ENCODE measurements around the gene TTC31. TPM values are rescaled to one million over a fixed set of nuclear protein-coding genes. Genes with fewer than 3 reads are reported as not detected.

TTC31 gene
- total RNA-seq, 4 donors from 2014 or later, result 18.4 to 26.1 (median 21.9) TPM

GRCh38 chr2:74537140-74537539 lies 54.3 kb downstream of the TTC31 start:
- TF ChIP-seq CTCF (IDR thresholded peaks at IDR 0.05), result no peak
- no peak for TF ChIP-seq POLR2A (IDR thresholded peaks at IDR 0.05)
- WGBS, 2 donors, result 50 to 54% methylated on average over 4 of the region's 4 CpGs
- DNase-seq (ENCODE audit: low spot score in 2 of 2), result no peak
- H3K4me3 ChIP-seq (ENCODE audit: low read depth, poor library complexity, severe bottlenecking), result no peak overlapping the region
- intact Hi-C loops (cut with DNase I; ENCODE audit: low total_unique reads), result no loop called here

- intact Hi-C loops (cut with DNase I; ENCODE audit: low total_unique reads), result no loop called here
- DNase-seq (ENCODE audit: low spot score in 2 of 2), result no peak
- WGBS, 2 donors, result 70 to 77% methylated on average over 7 of the region's 7 CpGs
- TF ChIP-seq CTCF (IDR thresholded peaks at IDR 0.05) (no peak), POLR2A (IDR thresholded peaks at IDR 0.05) (no peak)
- H3K4me3 ChIP-seq (ENCODE audit: low read depth, poor library complexity, severe bottlenecking), result no peak overlapping the region
Measured at GRCh38 chr2:74538881-74539339, 56.0 kb downstream of the TTC31 start.

- intact Hi-C loops (cut with DNase I; ENCODE audit: low total_unique reads), result no loop called here
- no peak for TF ChIP-seq POLR2A (IDR thresholded peaks at IDR 0.05)
- TF ChIP-seq CTCF (IDR thresholded peaks at IDR 0.05), result no peak
- H3K4me3 ChIP-seq (ENCODE audit: low read depth, poor library complexity, severe bottlenecking), result no peak overlapping the region
- 44 to 56% methylated on average over 5 of the region's 5 CpGs for WGBS, 2 donors
- peak; percentile 71 to 92 for DNase-seq (ENCODE audit: low spot score in 2 of 2)
Measured at GRCh38 chr2:74540291-74540690, 57.4 kb downstream of the TTC31 start.

- H3K4me3 ChIP-seq (ENCODE audit: low read depth, poor library complexity, severe bottlenecking), result no peak overlapping the region
- peak in 1 of 2 donors; percentile 21 for DNase-seq (ENCODE audit: low spot score in 2 of 2)
- TF ChIP-seq POLR2A (IDR thresholded peaks at IDR 0.05) (no peak), CTCF (IDR thresholded peaks at IDR 0.05) (no peak)
- WGBS, 2 donors, result 78 to 84% methylated on average over 1 of the region's 1 CpG
- intact Hi-C loops (cut with DNase I; ENCODE audit: low total_unique reads), result no loop called here
Measured at GRCh38 chr2:74542978-74543377, 60.1 kb downstream of the TTC31 start.

Other genes with a start within 250 kb of the TTC31 start
- 1 to 10 TPM; 3.0 to 5.6 (median 3.7) TPM for gene SLC4A5, start 139.7 kb upstream of the TTC31 start, total RNA-seq
- gene DCTN1, start 102.8 kb upstream of the TTC31 start, total RNA-seq, result 100 to 1,000 TPM in 1 of 4 donors, 10 to 100 TPM in 3; 76.5 to 106 (median 95.8) TPM
- gene C2orf81, start 61.5 kb upstream of the TTC31 start, total RNA-seq, result 1 to 10 TPM in 3 of 4 donors, under 1 TPM in 1; 0.34 to 2.4 (median 1.2) TPM
- gene WDR54, start 61.4 kb upstream of the TTC31 start, total RNA-seq, result 10 to 100 TPM in 1 of 4 donors, 1 to 10 TPM in 3; 5.5 to 13.3 (median 8.0) TPM
- gene RTKN, start 41.1 kb upstream of the TTC31 start, total RNA-seq, result 10 to 100 TPM; 44.9 to 71.8 (median 48.3) TPM
- 10 to 100 TPM; 19.3 to 39.6 (median 31.8) TPM for gene INO80B, start 28.0 kb upstream of the TTC31 start, total RNA-seq
- 10 to 100 TPM; 35.9 to 44.9 (median 38.1) TPM for gene WBP1, start 24.6 kb upstream of the TTC31 start, total RNA-seq
- gene MOGS, start 17.7 kb upstream of the TTC31 start, total RNA-seq, result 10 to 100 TPM; 49.5 to 57.4 (median 52.5) TPM
- 10 to 100 TPM; 24.9 to 70.0 (median 29.5) TPM for gene MRPL53, start 10.4 kb upstream of the TTC31 start, total RNA-seq
- gene CCDC142, start 83 bp upstream of the TTC31 start, total RNA-seq, result 10 to 100 TPM; 11.7 to 16.1 (median 13.4) TPM
- 1 to 10 TPM in 1 of 4 donors, under 1 TPM in 1, not detected in 2; 0.55 to 1.2 TPM for gene LBX2, start 16.5 kb downstream of the TTC31 start, total RNA-seq
- gene PCGF1, start 24.6 kb downstream of the TTC31 start, total RNA-seq, result 10 to 100 TPM; 13.3 to 38.4 (median 24.1) TPM
- not detected for gene TLX2, start 31.4 kb downstream of the TTC31 start, total RNA-seq
- gene DQX1, start 43.1 kb downstream of the TTC31 start, total RNA-seq, result 1 to 10 TPM; 1.9 to 8.0 (median 6.2) TPM
- 100 to 1,000 TPM in 3 of 4 donors, 10 to 100 TPM in 1; 94.0 to 116 (median 112) TPM for gene AUP1, start 46.6 kb downstream of the TTC31 start, total RNA-seq
- gene HTRA2, start 46.9 kb downstream of the TTC31 start, total RNA-seq, result 10 to 100 TPM; 22.6 to 28.6 (median 25.2) TPM
- 1 to 10 TPM in 3 of 4 donors, under 1 TPM in 1; 0.17 to 2.5 (median 1.4) TPM for gene LOXL3, start 70.9 kb downstream of the TTC31 start, total RNA-seq
- gene DOK1, start 71.6 kb downstream of the TTC31 start, total RNA-seq, result 1 to 10 TPM; 3.8 to 7.2 (median 4.7) TPM
- 1 to 10 TPM in 1 of 4 donors, under 1 TPM in 2, not detected in 1; 0.38 to 2.7 (median 0.52) TPM for gene M1AP, start 165.2 kb downstream of the TTC31 start, total RNA-seq
- gene SEMA4F, start 171.2 kb downstream of the TTC31 start, total RNA-seq, result 1 to 10 TPM; 1.6 to 4.5 (median 3.4) TPM

All from lower leg skin (tissue), 4 donors.